HS-5 (cell line): ENCODE measurements around the gene TFB1M.

Experiments
- DNase-seq: peaks from one replicate; pipeline ENCODE4 v3.0.0-alpha.2; 2012; ENCODE audit warnings: low read depth

Gene TFB1M

GRCh38 chr6:155263373-155264063 is 50.8 kb downstream of the TFB1M start, which contains the start of gene CLDN20:
Gene CLDN20 (plus strand): TSS chr6:155264013. CDS start chr6:155275720, 11,707 bp downstream.
- no peak for DNase-seq

- DNase-seq = no peak
Measured at GRCh38 chr6:155262655-155263054, 51.6 kb downstream of the TFB1M start.

- DNase-seq = no peak
Measured at GRCh38 chr6:155261111-155261900, 53.0 kb downstream of the TFB1M start.

DNA sequence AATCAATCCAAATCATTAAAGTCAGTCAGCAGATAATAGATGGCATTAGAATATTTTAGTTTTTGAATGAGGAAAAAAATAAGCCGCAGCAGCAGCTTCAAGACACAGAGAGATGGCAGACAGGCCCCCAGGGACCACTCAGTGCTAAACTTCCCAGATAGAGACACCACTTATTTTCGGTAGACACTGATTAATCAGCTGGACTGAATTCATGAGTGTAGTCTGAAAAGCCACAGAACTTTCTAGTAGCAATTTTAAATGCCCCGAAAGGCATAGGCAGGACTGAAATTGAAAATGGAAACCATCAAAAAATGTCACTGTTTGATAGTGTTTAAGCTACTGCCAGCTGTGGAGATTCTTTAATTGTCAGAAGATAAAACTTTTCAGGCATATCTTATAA is 53.6 kb downstream of the TFB1M start:
- no peak for DNase-seq

DNA sequence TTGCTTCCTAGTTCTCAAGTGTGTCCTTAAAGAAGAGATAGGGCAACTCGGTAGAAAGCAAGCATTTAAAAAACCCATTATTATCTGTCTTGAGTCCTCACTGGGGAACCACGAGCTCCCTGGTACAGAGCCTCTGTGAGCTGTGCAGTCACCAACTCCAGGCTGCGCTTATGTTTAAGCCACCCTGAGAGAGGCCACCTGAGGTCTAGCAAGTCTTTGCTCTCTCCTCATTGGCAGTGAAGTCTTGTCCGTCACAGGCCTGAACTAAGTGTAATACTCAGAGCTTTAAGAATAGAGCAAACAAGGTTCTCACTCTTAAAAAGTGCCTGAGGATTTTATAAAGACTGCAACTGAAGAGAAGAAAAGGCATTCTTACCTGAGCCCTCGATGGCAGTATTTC is 54.4 kb downstream of the TFB1M start:
- no peak for DNase-seq

GRCh38 chr6:155259204-155259603 is 55.1 kb downstream of the TFB1M start:
- DNase-seq = no peak

DNA sequence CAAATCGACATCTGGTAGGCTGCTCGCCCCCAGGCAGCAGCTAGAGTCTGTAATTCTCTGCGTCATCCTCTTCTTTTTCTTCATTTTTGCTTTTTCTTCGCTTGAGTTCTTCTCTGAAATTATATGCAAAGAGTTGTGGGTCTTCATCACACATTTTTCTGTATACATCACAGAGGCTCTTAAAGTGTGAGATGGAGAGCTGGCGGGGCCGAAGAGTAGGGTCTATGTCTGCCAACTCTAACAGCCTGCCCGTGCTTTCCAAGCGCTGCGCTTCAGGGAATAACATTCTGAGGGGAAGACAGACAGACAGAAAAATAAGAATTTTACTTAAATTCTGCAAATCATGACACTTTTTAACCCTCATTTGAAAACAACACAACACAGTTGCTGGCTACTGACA is 56.5 kb downstream of the TFB1M start:
- DNase-seq = no peak

GRCh38 chr6:155256122-155256795 is 58.0 kb downstream of the TFB1M start:
- DNase-seq = no peak

DNA sequence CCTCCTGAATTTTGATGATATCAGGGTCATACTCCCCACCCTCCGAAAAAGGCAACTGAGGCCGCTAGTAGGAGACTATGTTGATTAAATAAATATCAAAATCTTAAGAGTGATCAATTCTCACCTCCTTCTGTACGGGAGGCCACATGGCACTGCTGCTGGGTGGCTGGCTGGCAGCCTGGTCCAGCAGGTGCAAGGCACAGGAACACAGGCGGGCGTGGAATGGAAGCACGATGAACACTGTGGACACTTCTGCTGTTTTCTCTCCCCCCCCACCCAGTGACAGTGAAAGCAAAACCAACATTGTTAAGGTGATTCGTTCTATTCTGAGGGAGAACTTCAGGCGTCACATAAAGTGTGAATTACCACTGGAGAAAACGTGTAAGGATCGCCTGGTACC is 60.1 kb downstream of the TFB1M start:
- DNase-seq = no peak

DNA sequence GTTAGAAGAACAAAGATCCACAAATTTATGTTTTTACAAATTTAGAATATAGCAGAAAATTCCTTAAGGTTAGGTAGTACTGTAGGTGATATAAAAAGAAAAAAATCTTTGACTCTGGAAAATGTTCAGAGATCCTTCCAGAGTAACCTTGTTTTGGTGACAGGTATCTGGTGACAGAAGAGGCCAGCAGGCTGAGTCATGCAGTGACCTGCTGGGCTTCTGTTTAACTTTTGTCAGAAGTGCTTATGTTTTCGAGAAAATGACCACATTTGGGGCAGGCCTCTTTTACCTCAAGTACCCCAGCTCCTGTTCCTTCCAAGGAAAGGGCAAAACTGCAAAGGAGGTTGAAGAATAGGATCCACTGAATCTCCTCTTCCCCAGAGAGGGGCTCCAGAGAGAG is 60.9 kb downstream of the TFB1M start:
- no peak for DNase-seq

- DNase-seq = no peak
Measured at GRCh38 chr6:155252581-155252980, 61.7 kb downstream of the TFB1M start.

DNA sequence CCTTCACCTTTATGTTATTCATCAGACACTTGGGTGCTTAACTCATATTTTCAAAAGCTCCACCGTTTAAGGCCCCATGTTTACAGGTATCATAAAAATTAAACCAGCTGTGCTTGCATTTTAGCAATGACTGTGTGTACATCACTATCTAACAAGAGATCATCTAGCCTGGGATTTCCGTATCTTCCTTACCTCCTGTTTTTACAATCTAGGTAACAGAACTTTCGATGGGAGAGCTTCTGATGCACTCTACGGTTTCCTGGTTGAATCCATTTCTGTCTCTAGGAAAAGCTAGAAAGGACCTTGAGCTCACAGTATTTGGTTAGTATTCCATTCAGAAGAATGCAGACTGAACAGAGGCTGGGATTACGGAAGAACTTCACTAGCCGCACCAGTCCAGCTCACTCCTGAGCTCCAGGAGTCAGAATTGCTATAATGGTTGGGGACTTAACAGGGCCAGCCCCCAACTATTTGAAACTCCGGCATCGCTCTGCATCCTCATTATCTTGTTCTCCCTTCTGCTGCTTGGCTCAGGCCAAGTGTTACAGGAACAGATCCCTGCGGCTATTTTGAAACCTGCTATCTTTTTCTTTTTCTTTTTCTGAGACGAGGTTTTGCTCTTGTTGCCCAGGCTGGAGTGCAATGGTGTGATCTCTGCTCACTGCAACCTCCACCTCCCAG is 63.4 kb downstream of the TFB1M start:
- DNase-seq = no peak

DNA sequence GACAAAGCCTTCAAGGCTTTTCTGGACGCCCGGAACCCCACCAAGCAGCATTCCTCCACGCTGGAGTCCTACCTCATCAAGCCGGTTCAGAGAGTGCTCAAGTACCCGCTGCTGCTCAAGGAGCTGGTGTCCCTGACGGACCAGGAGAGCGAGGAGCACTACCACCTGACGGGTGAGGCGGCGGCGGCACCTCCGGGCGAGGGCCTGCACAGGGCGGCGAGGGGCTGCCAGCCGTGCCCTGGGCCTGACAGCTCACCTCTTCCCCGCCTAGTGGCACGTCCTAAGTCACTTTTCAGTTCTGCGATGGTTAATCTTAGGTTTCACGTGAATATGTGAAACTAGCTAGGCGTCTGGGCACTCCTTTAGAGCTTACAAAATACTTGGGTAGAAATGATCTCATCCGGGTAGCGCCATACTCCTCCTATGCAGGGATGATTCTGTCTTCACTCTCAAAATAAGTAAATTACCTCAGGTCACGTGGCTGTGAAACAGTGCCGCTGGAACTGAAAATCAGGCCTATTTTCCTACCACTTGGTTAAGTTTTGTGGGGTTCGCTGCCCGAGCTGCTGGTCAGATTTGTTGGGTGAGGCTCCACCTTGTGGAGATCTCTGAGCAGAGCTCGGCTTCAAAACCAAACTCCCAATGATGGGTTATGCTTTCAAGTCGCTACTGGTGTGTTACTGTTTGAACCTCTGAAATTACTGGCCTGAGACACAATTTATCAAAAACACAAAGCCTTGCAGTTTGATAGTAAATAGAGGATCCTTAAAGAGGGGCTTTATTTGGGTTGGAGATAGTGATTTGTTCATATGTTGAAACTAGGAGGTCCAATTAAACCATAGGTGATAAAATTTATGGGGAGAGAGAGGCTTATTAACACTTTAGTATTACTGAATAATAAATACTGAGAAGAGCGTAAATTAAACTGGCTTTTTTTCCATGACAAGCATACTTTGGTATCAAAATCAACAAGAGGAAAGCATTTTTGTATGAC is 66.0 kb downstream of the TFB1M start:
- DNase-seq = no peak

DNA sequence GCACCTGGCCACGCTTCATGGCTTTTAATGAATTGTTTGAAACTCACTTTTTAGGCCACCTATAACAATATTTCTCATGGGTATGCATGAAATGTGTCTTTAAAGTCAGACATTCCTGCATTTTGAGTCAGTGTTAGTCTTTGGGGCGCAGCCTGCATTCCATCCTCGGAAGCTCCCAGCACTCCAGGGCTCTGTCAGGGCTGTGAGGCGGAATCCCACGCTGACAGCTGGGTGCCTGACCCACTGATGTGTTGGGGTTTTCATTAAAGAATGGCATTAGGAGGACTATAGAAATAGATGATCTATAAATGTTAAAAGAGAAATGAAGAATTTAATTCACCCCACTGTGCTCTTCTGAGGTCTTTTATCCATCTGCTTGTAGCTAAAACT is 66.7 kb downstream of the TFB1M start:
- peak; percentile 59 for DNase-seq

DNA sequence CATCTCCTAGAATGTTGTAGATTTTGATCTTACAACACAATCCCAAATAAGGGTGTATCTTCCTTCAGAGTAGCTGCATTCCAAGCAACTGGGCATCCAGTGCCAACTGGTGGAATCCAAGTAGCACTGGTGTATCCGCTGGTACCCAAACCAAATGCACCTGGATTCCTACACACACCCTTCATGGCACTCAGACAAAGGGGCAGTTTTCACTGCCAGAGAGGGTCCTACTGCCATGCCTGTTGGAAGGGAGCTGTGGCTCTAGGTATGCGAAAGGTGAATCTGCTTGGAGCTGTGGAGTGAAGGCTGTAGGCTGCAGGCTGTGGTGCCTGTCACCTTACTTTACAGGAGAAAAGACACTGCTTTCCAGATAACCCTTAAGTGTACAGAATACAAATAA is 67.5 kb downstream of the TFB1M start:
- DNase-seq = no peak

GRCh38 chr6:155245831-155246230 is 68.5 kb downstream of the TFB1M start:
- no peak for DNase-seq

DNA sequence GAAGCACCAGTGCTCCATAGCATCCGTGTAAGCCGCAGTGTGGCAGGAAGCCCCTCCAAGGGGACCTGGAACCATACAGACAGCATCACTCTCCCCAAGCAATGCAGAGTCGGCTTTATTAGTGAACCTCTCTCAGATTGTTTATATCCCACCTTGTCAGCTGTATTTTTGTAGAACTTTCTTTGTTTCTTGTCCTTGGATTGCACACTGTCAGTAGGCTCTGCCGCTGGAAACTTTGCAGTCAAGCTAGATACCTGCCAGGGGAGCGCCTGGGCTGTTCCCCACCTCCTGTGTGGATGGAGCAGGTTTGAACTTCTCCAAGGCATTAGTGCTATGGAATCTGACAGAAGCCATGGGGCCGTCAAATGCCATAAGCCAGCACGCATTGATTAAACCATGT is 69.1 kb downstream of the TFB1M start:
- DNase-seq = no peak

DNA sequence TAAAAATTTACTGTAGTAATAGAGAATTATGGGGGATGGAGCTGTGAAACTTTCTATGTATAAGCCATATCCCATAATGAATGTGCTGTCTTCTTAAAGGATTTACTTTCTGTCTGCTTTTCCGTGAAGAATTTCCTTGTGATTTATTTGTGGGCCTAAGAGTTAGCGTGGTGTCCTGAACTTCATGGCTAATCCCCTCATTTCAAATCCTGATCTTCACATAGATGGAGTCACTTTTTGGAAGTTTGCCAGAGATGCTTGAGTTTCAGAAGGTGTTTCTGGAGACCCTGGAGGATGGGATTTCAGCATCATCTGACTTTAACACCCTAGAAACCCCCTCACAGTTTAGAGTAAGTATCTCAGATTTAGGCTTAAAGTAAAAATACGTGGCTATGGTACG is 69.8 kb downstream of the TFB1M start:
- DNase-seq = no peak

DNA sequence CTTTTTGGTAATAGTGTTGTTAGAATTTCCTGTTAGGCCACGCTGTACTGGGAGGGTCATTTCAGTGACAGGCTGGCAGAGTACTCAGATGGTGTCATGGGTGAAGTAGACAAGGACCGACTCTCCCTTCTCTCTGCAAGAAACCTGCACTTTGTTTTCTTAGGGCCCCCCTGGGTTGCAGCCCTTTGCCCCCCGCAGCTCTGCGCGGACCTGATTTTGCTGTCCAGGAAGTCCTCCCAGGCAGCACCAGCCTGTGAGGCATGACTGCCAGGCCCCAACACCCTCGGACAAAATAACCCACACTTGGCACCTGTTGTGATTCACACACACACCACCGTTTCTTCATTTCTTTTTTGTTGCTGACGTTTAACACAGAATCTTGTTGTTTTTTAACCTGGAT is 72.3 kb downstream of the TFB1M start:
- no peak for DNase-seq

DNA sequence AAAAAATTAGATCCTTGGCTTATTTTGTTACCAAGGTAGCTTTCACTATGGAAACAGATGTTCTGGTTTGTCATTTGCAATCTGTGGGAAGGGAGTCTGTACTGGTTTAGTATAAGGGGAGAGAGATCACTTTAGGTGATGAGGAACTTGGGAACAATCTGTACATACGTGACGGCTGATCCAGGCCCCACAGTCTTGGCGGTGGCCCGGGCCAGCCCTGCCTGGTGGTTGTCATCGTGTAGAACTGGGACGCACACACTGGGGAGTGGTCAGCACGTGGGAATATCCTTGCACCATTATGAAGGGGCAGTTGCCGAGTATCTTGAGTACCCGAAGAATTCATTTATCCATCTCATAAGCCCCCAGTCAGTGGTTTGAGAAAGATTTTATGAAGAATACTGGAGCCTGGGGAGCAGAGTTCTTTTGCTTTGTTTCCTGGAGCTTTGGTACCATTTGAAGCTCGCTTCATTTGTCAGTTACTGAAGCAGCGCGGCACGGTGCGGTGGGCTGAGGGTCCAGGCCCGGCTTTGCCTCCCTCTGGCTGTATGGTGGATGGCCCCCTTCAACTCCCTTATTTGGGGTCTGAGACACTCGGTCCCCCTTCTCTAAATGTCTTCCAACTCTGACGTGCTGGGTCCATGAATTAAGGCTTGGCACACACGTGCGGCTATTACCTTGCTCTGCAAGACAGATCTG is 73.2 kb downstream of the TFB1M start:
- DNase-seq = no peak

DNA sequence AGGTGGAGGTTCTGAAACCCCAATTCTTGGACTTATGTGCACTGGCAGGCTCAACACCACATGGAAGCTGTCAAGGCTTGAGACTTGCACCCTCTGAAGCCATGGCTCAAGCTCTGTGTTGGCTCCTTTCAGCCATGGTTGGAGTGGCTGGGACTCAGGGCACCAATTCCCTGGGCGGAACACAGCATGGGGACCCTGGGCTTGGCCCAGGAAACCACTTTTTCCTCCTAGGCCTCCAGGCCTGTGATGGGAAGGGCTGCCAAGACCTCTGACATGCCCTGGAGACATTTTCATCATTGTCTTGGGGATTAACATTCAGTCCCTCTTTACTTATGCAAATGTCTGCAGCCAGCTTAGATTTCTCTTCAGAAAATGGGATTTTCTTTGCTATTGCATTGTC is 76.7 kb downstream of the TFB1M start:
- no peak for DNase-seq
